Measurements from ENCODE around the gene PHIP. TPM values are rescaled to one million over a fixed set of nuclear protein-coding genes. Genes with fewer than 3 reads are reported as not detected.
"Not testable (repeated sequence)": the region's sequence is repeated elsewhere in the genome, so short reads cannot be mapped to it uniquely, and the experiment has no call there.

Gene PHIP
- total RNA-seq: 10 to 100 TPM; 23.0 to 23.5 TPM

GRCh38 chr6:79078075-79078969 is at the start of gene PHIP:
Gene PHIP (minus strand): TSS chr6:79078254. CDS start chr6:79078068, 186 bp downstream.
- Mint-ChIP-seq H3K9me3 (no peaks in the 10 kb centered on the region), H3K36me3 (ENCODE audit: low read depth) (peaks cover 3% of the 10 kb centered on the region), H3K27ac (peak within 1 kb of the TSS; percentile 96), H3K4me3 (peak within 1 kb of the TSS; percentile 92), H3K27me3 (ENCODE audit: low read depth) (peaks cover 10% of the 10 kb centered on the region), H3K4me1 (ENCODE audit: low read depth) (peaks cover 32% of the 10 kb centered on the region)
- CTCF ChIA-PET: no interaction called here
- peak; percentile 93 for DNase-seq
- intact Hi-C loops (cut with micrococcal nuclease): loop anchor here (1.0 to 10.0 kb wide), 11 partner anchors 43 to 1089 kb away; partner anchors contain the start of genes BCKDHB, HMGN3, IRAK1BP1 and LCA5

GRCh38 chr6:79127660-79128059 is 49.6 kb upstream of the PHIP start:
- Mint-ChIP-seq H3K27me3 (ENCODE audit: low read depth) (peaks cover 18% of the 10 kb centered on the region), H3K27ac (no peak overlapping the region), H3K36me3 (ENCODE audit: low read depth) (no peaks in the 10 kb centered on the region)

DNA sequence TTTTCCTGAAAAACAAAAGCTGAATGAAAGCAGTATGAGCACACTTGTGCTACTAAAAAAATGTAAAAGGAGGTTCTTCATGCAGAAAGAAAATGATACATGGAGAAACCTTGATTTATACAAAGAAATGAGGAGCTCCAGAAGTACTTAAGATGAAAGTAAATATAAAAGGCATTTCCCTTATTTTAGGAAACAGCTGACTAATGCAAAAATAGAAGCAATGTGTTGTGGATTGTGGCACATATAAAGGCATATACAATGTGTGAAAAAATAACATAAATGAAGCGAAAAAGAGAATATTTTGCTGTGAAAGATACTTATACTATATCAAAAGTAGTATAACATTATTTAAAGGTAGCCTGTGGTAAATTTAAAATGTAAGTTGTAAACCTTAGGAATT is 41.2 kb upstream of the PHIP start:
- DNase-seq: no peak
- H3K27ac Mint-ChIP-seq: no peak overlapping the region
- intact Hi-C loops (cut with micrococcal nuclease): no loop called here
- no peaks in the 10 kb centered on the region for H3K36me3 Mint-ChIP-seq (ENCODE audit: low read depth)
- H3K4me3 Mint-ChIP-seq: no peak overlapping the region
- H3K9me3 Mint-ChIP-seq: no peaks in the 10 kb centered on the region
- CTCF ChIA-PET: interaction anchor here (1.3 kb wide), 1 partner anchor 31 kb away, joined by 4 read pairs; no protein-coding TSS in a partner anchor
- peaks cover 6% of the 10 kb centered on the region for H3K27me3 Mint-ChIP-seq (ENCODE audit: low read depth)
- H3K4me1 Mint-ChIP-seq (ENCODE audit: low read depth): no peaks in the 10 kb centered on the region

More at GRCh38 chr6:79127660-79128059, 49.6 kb upstream of the PHIP start:
- no peaks in the 10 kb centered on the region for H3K9me3 Mint-ChIP-seq
- CTCF ChIA-PET: no interaction called here
- DNase-seq: no peak
- intact Hi-C loops (cut with micrococcal nuclease): no loop called here
- no peak overlapping the region for H3K4me3 Mint-ChIP-seq
- no peaks in the 10 kb centered on the region for H3K4me1 Mint-ChIP-seq (ENCODE audit: low read depth)

- peaks cover 7% of the 10 kb centered on the region for H3K27me3 Mint-ChIP-seq (ENCODE audit: low read depth)
- CTCF ChIA-PET: no interaction called here
Observed at GRCh38 chr6:79117752-79118151, 39.7 kb upstream of the PHIP start.

DNA sequence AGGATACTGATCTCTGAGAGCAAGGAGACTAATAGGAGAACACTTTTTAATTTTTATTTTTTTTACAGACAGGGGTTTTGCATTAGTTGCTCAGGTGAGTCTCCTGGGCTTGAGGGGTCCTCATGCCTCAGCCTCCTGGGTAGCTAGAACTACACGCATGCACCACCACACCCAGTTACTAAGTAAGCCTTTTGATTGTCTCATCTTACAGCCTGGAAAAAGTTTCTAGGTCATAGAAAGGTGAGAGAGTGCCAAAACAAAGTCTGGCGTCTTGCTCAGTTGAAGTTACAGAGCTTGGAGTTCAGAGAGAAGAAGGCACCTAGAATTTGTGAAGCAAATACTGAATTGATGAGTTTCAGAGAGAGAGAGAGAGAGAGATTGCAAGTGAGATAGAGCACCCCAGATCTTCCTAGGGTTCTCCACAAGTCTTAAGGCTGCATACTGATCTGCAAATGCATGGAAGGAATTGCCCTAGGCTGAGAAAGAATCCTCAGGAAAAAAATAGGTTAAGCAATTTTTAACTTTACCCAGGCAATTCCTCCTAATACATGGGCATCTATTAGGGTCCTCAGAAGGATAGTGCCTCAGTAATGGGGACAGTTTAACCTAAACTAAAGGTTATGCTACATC is 37.6 kb upstream of the PHIP start:
- Mint-ChIP-seq H3K27me3 (ENCODE audit: low read depth) (peaks cover 7% of the 10 kb centered on the region), H3K36me3 (ENCODE audit: low read depth) (no peaks in the 10 kb centered on the region), H3K4me1 (ENCODE audit: low read depth) (no peaks in the 10 kb centered on the region), H3K27ac (no peak overlapping the region), H3K4me3 (no peak overlapping the region), H3K9me3 (no peaks in the 10 kb centered on the region)
- no peak for DNase-seq
- CTCF ChIA-PET: no interaction called here
- intact Hi-C loops (cut with micrococcal nuclease): no loop called here

More at GRCh38 chr6:79117752-79118151, 39.7 kb upstream of the PHIP start:
- Mint-ChIP-seq H3K4me3 (no peak overlapping the region), H3K9me3 (no peaks in the 10 kb centered on the region), H3K27ac (no peak overlapping the region), H3K4me1 (ENCODE audit: low read depth) (no peaks in the 10 kb centered on the region), H3K36me3 (ENCODE audit: low read depth) (no peaks in the 10 kb centered on the region)
- intact Hi-C loops (cut with micrococcal nuclease): no loop called here
- DNase-seq: no peak

DNA sequence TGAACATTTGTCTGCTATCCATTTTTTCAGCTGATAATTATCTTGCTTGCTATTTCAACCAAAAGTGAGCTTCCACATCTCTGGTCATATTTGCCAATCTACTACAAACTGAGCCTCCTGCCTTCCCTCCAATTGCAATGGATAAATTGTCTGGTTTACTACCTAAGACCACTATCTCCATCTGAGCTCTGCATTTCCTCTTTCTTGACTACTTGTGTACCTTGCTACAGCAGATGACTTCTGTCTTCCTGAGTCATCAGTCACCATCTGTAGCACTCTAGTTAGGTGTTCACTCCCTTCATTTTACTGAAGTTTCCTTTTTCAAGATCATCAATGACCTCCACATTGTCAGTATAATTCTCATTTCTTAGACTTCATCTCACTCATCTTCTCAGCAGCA is 33.5 kb upstream of the PHIP start:
- Mint-ChIP-seq H3K4me3 (no peak overlapping the region), H3K4me1 (ENCODE audit: low read depth) (no peaks in the 10 kb centered on the region), H3K27me3 (ENCODE audit: low read depth) (peaks cover 6% of the 10 kb centered on the region), H3K36me3 (ENCODE audit: low read depth) (no peaks in the 10 kb centered on the region), H3K27ac (no peak overlapping the region), H3K9me3 (no peaks in the 10 kb centered on the region)
- intact Hi-C loops (cut with micrococcal nuclease): no loop called here
- no peak for DNase-seq
- CTCF ChIA-PET: no interaction called here

GRCh38 chr6:79101164-79101563 is 23.1 kb upstream of the PHIP start:
- Mint-ChIP-seq H3K36me3 (ENCODE audit: low read depth) (no peaks in the 10 kb centered on the region), H3K27ac (no peak overlapping the region), H3K27me3 (ENCODE audit: low read depth) (peaks cover 11% of the 10 kb centered on the region), H3K9me3 (no peaks in the 10 kb centered on the region), H3K4me1 (ENCODE audit: low read depth) (no peaks in the 10 kb centered on the region), H3K4me3 (no peak overlapping the region)
- CTCF ChIA-PET: no interaction called here
- intact Hi-C loops (cut with micrococcal nuclease): no loop called here
- no peak for DNase-seq

GRCh38 chr6:79100304-79100703 is 22.2 kb upstream of the PHIP start:
- no peak overlapping the region for H3K4me3 Mint-ChIP-seq
- H3K36me3 Mint-ChIP-seq (ENCODE audit: low read depth): no peaks in the 10 kb centered on the region
- CTCF ChIA-PET: no interaction called here
- no peak overlapping the region for H3K27ac Mint-ChIP-seq
- no peak for DNase-seq
- H3K27me3 Mint-ChIP-seq (ENCODE audit: low read depth): peaks cover 11% of the 10 kb centered on the region
- intact Hi-C loops (cut with micrococcal nuclease): no loop called here
- no peaks in the 10 kb centered on the region for H3K4me1 Mint-ChIP-seq (ENCODE audit: low read depth)
- H3K9me3 Mint-ChIP-seq: no peaks in the 10 kb centered on the region

- CTCF ChIA-PET: no interaction called here
- intact Hi-C loops (cut with micrococcal nuclease): no loop called here
- Mint-ChIP-seq H3K4me3 (no peak overlapping the region), H3K36me3 (ENCODE audit: low read depth) (no peaks in the 10 kb centered on the region), H3K27ac (no peak overlapping the region), H3K9me3 (no peaks in the 10 kb centered on the region), H3K27me3 (ENCODE audit: low read depth) (peaks cover 11% of the 10 kb centered on the region), H3K4me1 (ENCODE audit: low read depth) (no peaks in the 10 kb centered on the region)
- no peak for DNase-seq
Observed at GRCh38 chr6:79094938-79095337, 16.9 kb upstream of the PHIP start.

GRCh38 chr6:79091801-79092200 is 13.7 kb upstream of the PHIP start:
- H3K27ac Mint-ChIP-seq; intact Hi-C loops (cut with micrococcal nuclease); H3K36me3 Mint-ChIP-seq (ENCODE audit: low read depth); H3K9me3 Mint-ChIP-seq; H3K4me3 Mint-ChIP-seq; H3K4me1 Mint-ChIP-seq (ENCODE audit: low read depth): not testable (repeated sequence)
- CTCF ChIA-PET: interaction anchor here (1.1 kb wide), 1 partner anchor 149 kb away, joined by 3 read pairs; no protein-coding TSS in a partner anchor
- peaks cover 14% of the 10 kb centered on the region for H3K27me3 Mint-ChIP-seq (ENCODE audit: low read depth)
- DNase-seq: peak; percentile 9

DNA sequence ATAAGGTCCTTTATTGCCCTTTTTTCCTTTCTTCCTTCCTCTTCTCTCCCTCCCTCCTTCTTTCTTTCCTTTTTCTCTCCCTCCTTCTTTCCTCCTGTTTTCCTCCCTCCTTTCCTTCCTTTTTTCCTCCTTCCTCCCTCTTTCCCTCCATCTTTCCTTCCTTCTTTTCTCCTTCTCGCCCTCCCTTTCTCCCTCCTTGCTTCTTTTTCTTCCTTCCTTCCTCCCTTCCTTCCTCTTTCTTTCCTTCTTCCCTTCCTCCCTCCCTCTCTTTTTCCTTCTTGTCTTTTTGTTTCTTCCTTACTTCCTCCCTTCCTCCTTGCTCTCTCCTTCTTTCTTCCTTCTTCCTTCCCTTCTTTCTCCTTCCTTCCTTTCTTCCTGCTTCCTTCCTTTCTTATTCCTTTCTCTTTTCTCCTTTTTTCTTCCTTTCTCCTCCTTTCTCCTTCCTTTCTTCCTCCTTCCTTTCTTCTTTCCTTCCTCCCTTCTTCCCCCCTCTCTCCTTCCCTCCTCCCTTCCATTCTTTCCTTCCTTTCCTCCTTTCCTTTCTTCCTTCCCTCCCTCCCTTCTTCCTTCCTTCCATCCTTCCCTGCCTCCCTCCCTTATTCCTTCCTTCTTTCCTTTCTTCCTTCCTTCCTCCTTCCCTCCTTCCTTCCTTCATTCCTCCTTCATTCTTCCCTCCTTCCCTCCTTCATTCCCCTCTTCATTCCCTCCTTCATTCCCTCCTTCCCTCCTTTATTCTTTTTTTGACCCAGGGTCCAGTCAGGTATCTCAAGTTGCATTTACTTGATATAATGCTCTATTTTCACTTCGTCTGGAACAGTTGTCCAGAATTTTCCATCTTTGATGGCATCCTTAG is 11.7 kb upstream of the PHIP start:
- no peak for DNase-seq
- CTCF ChIA-PET: no interaction called here
- H3K36me3 Mint-ChIP-seq (ENCODE audit: low read depth): no peaks in the 10 kb centered on the region
- H3K4me3 Mint-ChIP-seq: no peak overlapping the region
- H3K27me3 Mint-ChIP-seq (ENCODE audit: low read depth): peaks cover 20% of the 10 kb centered on the region
- no peak overlapping the region for H3K27ac Mint-ChIP-seq
- intact Hi-C loops (cut with micrococcal nuclease): no loop called here
- H3K9me3 Mint-ChIP-seq: no peaks in the 10 kb centered on the region
- no peaks in the 10 kb centered on the region for H3K4me1 Mint-ChIP-seq (ENCODE audit: low read depth)

- CTCF ChIA-PET: interaction anchor here (0.6 kb wide), 1 partner anchor 175 kb away, joined by 3 read pairs; no protein-coding TSS in a partner anchor
- H3K4me3 Mint-ChIP-seq: no peak overlapping the region
- H3K27me3 Mint-ChIP-seq (ENCODE audit: low read depth): peaks cover 28% of the 10 kb centered on the region
- intact Hi-C loops (cut with micrococcal nuclease): no loop called here
- H3K27ac Mint-ChIP-seq: no peak overlapping the region
- H3K36me3 Mint-ChIP-seq (ENCODE audit: low read depth): no peaks in the 10 kb centered on the region
- DNase-seq: no peak
- peaks cover 5% of the 10 kb centered on the region for H3K4me1 Mint-ChIP-seq (ENCODE audit: low read depth)
- no peaks in the 10 kb centered on the region for H3K9me3 Mint-ChIP-seq
Observed at GRCh38 chr6:79084693-79085092, 6.6 kb upstream of the PHIP start.
